ENCODE results near the gene PHAF1. TPM values are rescaled to one million over a fixed set of nuclear protein-coding genes. Genes with fewer than 3 reads are reported as not detected.

PHAF1 gene
- total and polyA plus RNA-seq, 2 of the 8 experiments (the other 6 are each of a cell fraction or from before 2014, with no cell fraction given) = 18.6 to 26.4 TPM

- 0 out of 2 replicates have a peak overlapping the region, but pooled peaks have one; percentile 71 for H2BK12ac ChIP-seq (ENCODE audit: low read depth, low read length)
- FAIRE-seq (no peak), DNase-seq (ENCODE audit: low read depth in 1 of 2, low spot score in 2 of 2) (no peak)
- H2BK15ac ChIP-seq (ENCODE audit: low read length) = 0 out of 2 replicates have a peak overlapping the region, but pooled peaks have one; percentile 31
- no peak overlapping the region for H2BK5ac ChIP-seq (ENCODE audit: low read depth, low read length)
- no peak overlapping the region for H3K9ac ChIP-seq (replicated peaks in 1 of 4; ENCODE audit: extremely low read depth in 1 of 4, low read depth in 3 of 4, low read length in 3 of 4)
- peaks cover 16% of the 10 kb centered on the region for H3K23me2 ChIP-seq (ENCODE audit: low read depth, low read length)
- no peak overlapping the region for H2AFZ ChIP-seq (ENCODE audit: low read length)
- peaks cover 2 to 19% of the 10 kb centered on the region in 2 experiments for H4K20me1 ChIP-seq (replicated peaks in 1 of 2; ENCODE audit: control insufficient read depth in 1 of 2, insufficient read depth in 2 of 2, low read length in 2 of 2)
- H3K14ac ChIP-seq (ENCODE audit: insufficient read length) = no peak overlapping the region
- H3K23ac ChIP-seq (ENCODE audit: insufficient read length) = no peak overlapping the region
- no peaks in the 10 kb centered on the region for H3K79me2 ChIP-seq (ENCODE audit: control insufficient read depth in 1 of 2, insufficient read depth in 2 of 2, low read length in 2 of 2)
- CTCF ChIA-PET (ENCODE audit: partially characterized antibody) = interaction anchor here (0.8 to 19.3 kb wide), 26 partner anchors 8 to 256 kb away, joined by 3 to 291 read pairs (median 4); partner anchors contain the start of genes B3GNT9, CES3, ELMO3 and EXOC3L1
- 0 out of 2 replicates have a peak overlapping the region, but pooled peaks have one; percentile 44 for H3K18ac ChIP-seq (ENCODE audit: extremely low read depth, low read length)
- peak overlapping the region; percentile 79 to 89 for H3K4me2 ChIP-seq (ENCODE audit: insufficient read depth in 1 of 2, low read depth in 2 of 2, low read length in 2 of 2)
- H3K4me1 ChIP-seq (replicated peaks in 1 of 4; ENCODE audit: control insufficient read depth in 3 of 4, insufficient read depth in 4 of 4, low read length in 3 of 4) = peaks cover 0 to 38% (median 30%) of the 10 kb centered on the region in 4 experiments; a peak in 6 of 7 replicates
- H3K36me3 ChIP-seq (ENCODE audit: control insufficient read depth in 2 of 4, insufficient read depth in 4 of 4, low read length in 3 of 4) = peaks cover 0 to 4% (median 0%) of the 10 kb centered on the region in 4 experiments; a peak in 1 of 8 replicates
- peak overlapping the region; percentile 17 to 65 (median 50); a peak in 7 of 8 replicates for H3K4me3 ChIP-seq (ENCODE audit: extremely low read depth in 1 of 4, insufficient read depth in 2 of 4, low read depth in 3 of 4, low read length in 4 of 4)
- no peak overlapping the region for H4K91ac ChIP-seq (replicated peaks; ENCODE audit: insufficient read length, low read length)
- no peak overlapping the region for H2BK20ac ChIP-seq (ENCODE audit: low read length)
- peaks cover 2% of the 10 kb centered on the region; the same call in 1 of the 2 replicates for H3K79me1 ChIP-seq (ENCODE audit: low read depth, low read length)
- H3K27me3 ChIP-seq (replicated peaks in 1 of 4; ENCODE audit: control insufficient read depth in 3 of 4, extremely low read depth in 1 of 4, insufficient read depth in 3 of 4, low read length in 3 of 4) = peaks cover 80 to 97% (median 95%) of the 10 kb centered on the region in 4 experiments
- TF ChIP-seq RNF2 (IDR thresholded peaks at IDR 0.05; ENCODE audit: borderline replicate concordance, low read depth, low read length, missing control alignments, poor library complexity, severe bottlenecking) (peak; percentile 11), SP1 (IDR thresholded peaks at IDR 0.05; ENCODE audit: low read depth, low read length) (no peak)
- H3K4ac ChIP-seq (replicated peaks; ENCODE audit: insufficient read length, low read depth, low read length) = no peak overlapping the region
- POLR2A ChIA-PET (ENCODE audit: partially characterized antibody) = interaction anchor here (1.4 to 2.7 kb wide), 2 partner anchors 8 to 20 kb away, joined by 4 to 11 read pairs; partner anchors contain the start of genes FBXL8 and TRADD
- H4K8ac ChIP-seq (ENCODE audit: extremely low read depth, insufficient read depth, low read length) = no peak overlapping the region
- H2BK120ac ChIP-seq (replicated peaks; ENCODE audit: low read depth, low read length) = no peak overlapping the region
- H3K9me3 ChIP-seq (ENCODE audit: insufficient read depth in 2 of 2, low read depth in 1 of 2, low read length in 1 of 2) = no peaks in the 10 kb centered on the region
- H3K27ac ChIP-seq (ENCODE audit: low read depth, low read length) = no peak overlapping the region
- H3K56ac ChIP-seq (replicated peaks; ENCODE audit: insufficient read length, low read depth, low read length) = no peak overlapping the region
- 19% methylated on average over 9 of the region's 9 CpGs; no CpG with 5 or more reads in 1 of the 2 experiments for WGBS, 2 experiments (ENCODE audit: extremely low coverage in 1 of 2, insufficient coverage in 1 of 2, insufficient read length in 1 of 2, insufficient replicate concordance in 2 of 2, low coverage in 1 of 2, low lambda C conversion rate in 2 of 2, missing lambda C conversion rate in 1 of 2)
- H2AK5ac ChIP-seq (ENCODE audit: low read depth, low read length) = no peak overlapping the region
- no peak overlapping the region for H4K5ac ChIP-seq (ENCODE audit: insufficient read length, low read depth, low read length)
Measured at GRCh38 chr16:67169011-67169451, 59.3 kb downstream of the PHAF1 start.

Measured in H1 (cell line).